Measurements from ENCODE around the gene GSTCD.

GSTCD gene

DNA sequence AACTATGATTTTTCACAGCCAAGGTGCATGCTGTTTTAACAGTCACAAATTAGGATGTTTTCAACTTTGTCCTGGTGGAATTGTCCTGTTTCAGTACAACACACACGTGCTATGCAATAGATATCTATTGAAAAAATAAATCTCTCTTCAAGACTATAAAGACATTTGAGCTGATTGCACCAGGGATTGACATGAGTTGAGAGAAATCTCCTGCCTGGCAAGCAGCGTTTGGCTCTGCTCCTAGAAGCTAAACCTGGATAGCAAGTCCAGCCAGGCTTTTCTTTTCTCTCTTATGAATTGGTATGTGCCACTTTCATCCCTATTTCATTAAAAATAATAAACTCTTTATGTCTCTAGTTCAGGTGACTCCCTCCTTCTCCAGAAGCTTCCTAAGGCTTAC lies 170.1 kb downstream of the GSTCD start:
- no peak for DNase-seq (ENCODE audit: low read depth in 2 of 2)

DNA sequence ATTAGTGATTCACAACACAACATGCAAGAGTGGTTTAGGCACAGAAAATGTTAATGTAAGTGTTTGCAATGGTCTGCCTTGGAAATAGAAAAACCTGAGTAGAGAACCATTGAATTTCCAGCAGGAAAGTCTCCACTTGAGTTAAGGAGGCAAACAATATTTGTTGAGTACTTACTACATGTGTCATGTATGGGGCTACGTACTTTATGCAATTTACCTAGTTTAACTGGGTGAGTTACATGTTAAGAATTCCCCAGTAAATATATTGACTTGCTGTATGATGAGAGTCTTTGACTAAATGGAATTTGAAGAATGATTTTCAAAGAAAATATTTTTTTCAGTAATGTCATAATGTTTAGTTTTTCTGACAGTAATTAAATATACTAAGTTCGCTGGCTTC lies 178.9 kb downstream of the GSTCD start:
- no peak for DNase-seq (ENCODE audit: low read depth in 2 of 2)

DNA sequence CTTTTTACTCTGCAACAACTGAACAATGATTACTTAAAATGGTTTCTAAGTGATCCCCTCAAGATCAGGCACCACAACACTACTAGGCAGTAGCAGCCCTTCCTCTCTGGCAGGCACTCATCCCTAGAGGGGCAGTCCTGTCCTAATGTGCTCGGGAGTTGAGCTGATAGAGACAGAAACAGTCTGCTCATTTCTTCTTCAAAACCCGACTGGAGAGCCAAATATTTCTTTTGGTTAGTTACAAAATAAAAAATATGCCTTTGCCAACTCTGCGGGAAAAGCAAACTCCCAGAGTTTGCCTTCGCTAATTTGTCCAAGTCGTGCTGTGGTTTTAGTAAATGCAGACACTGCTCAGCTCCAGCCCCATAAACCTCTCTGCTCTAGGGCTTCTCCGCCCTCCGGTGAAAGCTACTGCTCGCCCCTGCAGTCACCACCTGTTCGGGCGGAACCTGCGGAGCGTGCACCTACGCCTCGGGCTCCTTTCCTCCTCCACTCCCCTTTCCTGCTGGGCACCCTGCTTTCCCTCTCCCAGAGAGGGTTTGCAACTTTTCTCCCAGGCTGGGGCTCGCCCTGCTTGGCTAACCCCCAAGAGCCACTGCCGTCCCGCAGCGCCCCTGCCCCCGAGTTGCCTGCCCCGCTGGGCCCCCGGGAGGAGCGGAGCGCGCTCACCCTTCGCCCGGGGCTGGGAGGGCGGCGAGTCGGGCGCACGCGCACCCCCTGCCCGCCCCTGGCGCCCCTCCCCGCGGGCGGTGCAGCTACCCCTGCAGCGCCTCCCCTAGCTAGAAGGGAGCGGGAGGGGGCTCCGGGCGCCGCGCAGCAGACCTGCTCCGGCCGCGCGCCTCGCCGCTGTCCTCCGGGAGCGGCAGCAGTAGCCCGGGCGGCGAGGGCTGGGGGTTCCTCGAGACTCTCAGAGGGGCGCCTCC lies 186.3 kb downstream of the GSTCD start, which contains the start of gene NPNT:
Gene NPNT, plus strand, starts transcription at position 812 of the 923 bp plus-strand sequence. CDS start 182 bp downstream, outside the sequence.
- DNase-seq (ENCODE audit: low read depth in 2 of 2): no peak

DNA sequence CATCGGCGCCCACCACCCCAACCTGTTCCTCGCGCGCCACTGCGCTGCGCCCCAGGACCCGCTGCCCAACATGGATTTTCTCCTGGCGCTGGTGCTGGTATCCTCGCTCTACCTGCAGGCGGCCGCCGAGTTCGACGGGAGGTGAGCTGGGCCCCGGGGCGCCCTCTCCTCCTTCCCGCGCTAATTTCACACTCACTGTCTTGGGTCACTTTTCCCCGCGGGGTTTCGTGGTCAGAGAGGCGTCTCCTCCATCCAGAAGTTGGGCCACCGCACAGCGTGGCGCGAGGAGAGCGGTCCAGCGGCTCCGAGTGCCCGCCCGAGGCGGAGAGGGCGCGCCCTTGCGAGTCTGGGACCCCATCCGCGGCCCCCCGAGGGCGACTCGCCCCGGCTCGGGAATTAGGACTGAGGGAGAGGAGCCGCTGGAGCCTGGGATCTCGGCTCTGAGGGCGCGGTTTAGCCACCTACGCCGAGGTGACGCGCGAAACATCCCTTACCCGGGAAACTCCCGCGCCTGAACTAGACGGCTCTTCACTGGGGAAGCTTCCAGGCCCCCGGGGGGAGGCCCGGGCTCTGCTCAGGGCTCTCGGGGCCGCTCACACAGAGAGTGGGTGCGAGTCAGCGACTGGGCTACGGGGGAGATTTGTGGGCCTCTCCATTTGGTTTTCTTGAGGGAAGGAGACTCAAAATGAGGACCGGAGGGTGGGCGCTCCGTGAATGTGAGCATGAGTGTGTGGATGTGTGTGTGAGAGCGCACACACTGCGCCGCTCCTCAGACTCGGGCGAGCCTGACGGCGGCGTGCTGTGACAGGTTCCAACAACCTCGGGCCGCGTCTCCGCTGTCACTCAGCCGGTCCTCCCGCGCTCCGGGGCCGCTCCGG lies 187.2 kb downstream of the GSTCD start:
- no peak for DNase-seq (ENCODE audit: low read depth in 2 of 2)

DNA sequence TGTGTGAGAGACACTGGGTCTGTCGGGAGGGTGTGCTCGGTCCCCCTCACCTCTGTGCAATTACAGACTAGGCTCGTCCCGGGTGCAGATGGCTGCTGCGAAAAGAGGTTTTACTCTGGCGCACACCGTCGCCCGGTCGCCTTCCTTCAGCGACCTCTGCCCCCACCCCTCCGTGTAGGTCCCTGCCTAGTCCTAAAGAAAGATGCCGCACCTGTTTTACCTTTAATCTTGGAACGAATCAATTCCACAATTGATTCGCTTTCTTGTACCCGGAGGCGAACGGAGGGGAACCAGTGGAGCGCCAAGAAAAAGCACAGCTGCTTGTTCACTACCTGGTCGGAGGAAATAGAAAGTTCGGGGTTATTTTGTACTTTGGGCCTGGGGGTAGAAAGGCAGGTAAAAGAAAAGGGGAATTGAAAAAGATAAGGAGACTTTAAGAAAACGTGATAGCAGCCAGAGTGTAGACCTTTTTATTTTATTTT lies 187.9 kb downstream of the GSTCD start:
- no peak for DNase-seq (ENCODE audit: low read depth in 2 of 2)
